Brain microvascular endothelial cell (primary cell): ENCODE measurements around the gene SHROOM3.

Source experiments
- DNase-seq: peaks from one replicate; pipeline ENCODE4 v3.0.0-alpha.2; 2020
- H3K27ac ChIP-seq: fragments of 250-450 bp; sonication (Bioruptor Pico); 2 replicates; pipeline ENCODE4 v1.5.1; 2020; ENCODE audit warnings: mild to moderate bottlenecking, moderate library complexity
- H3K27me3 ChIP-seq: fragments of 250-450 bp; sonication (Bioruptor Pico); replicated peaks from 2 replicates; pipeline ENCODE4 v1.5.1; 2020; ENCODE audit warnings: mild to moderate bottlenecking
- H3K36me3 ChIP-seq: fragments of 250-450 bp; sonication (Bioruptor Pico); replicated peaks from 2 replicates; pipeline ENCODE4 v1.5.1; 2020; ENCODE audit warnings: mild to moderate bottlenecking
- H3K4me3 ChIP-seq: 2 replicates; pipeline ENCODE4 v1.5.1; 2011; ENCODE audit warnings: low read depth, mild to moderate bottlenecking, control low read depth, low read length, moderate library complexity
- in situ Hi-C: cut with HindIII; loops from 2 replicates; pipeline ENCODE4 v1.10.0; 2017; ENCODE audit warnings: low sequenced_read_pairs, low pct_ligation_motif_present
- TF ChIP-seq, protein P1 (sequence below): IDR thresholded peaks from 2 replicates; pipeline ENCODE4 v1.5.1; 2011; ENCODE audit warnings: low read depth, mild to moderate bottlenecking, moderate library complexity, low read length, control low read depth, inconsistent platforms; ENCODE audit errors: missing control alignments

Gene SHROOM3

DNA sequence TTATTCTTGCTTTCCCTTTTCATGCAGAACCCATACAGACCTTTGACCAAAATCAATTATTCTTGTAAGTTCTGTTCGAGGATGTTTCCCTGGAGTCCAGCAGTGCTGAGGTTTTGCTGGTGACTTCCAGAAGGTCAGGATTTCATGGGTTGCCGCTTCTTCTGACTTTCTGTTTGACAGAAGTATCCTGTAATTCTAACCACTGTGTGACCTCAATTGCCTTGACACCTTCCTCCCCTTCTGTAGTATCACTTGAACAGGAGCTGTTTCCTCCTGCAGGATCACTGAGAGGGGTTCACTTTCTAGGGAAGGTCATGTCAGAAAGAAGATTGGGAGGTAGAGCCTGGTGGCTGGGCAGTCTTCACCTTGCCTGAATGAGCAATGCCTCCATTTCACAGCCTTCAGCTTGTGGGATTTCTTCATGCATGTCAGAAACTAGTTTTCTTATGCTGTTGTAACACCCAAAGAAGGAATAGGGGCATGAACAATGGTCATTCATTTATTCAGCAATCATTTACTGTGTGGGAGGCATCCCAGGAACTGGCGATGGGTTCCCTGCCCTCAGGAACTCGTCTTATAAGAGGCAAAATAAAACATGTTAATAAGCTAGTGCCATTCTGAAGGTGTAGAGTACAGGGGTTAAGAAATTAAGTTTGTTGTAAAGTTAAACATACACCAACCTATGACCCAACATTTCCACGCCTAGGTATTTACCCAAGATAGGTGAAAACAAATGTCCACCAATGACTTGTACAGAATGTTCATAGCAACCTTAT lies 257.0 kb downstream of the SHROOM3 start:
- no peak for DNase-seq
- no peaks in the 10 kb centered on the region for H3K27me3 ChIP-seq
- TF ChIP-seq, protein P1, sequence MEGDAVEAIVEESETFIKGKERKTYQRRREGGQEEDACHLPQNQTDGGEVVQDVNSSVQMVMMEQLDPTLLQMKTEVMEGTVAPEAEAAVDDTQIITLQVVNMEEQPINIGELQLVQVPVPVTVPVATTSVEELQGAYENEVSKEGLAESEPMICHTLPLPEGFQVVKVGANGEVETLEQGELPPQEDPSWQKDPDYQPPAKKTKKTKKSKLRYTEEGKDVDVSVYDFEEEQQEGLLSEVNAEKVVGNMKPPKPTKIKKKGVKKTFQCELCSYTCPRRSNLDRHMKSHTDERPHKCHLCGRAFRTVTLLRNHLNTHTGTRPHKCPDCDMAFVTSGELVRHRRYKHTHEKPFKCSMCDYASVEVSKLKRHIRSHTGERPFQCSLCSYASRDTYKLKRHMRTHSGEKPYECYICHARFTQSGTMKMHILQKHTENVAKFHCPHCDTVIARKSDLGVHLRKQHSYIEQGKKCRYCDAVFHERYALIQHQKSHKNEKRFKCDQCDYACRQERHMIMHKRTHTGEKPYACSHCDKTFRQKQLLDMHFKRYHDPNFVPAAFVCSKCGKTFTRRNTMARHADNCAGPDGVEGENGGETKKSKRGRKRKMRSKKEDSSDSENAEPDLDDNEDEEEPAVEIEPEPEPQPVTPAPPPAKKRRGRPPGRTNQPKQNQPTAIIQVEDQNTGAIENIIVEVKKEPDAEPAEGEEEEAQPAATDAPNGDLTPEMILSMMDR, result no peak

GRCh38 chr4:76692761-76693160 lies 257.7 kb downstream of the SHROOM3 start:
- TF ChIP-seq, protein P1, result no peak
- Histone ChIP-seq H3K4me3 (no peak overlapping the region), H3K36me3 (no peaks in the 10 kb centered on the region), H3K27ac (no peak overlapping the region), H3K27me3 (no peaks in the 10 kb centered on the region)
- DNase-seq, result no peak
- in situ Hi-C loops, result no loop called here

More for the DNA sequence above, 257.0 kb downstream of the SHROOM3 start:
- no peak overlapping the region for H3K27ac ChIP-seq
- no peaks in the 10 kb centered on the region for H3K36me3 ChIP-seq
- in situ Hi-C loops, result no loop called here
- H3K4me3 ChIP-seq, result no peak overlapping the region

DNA sequence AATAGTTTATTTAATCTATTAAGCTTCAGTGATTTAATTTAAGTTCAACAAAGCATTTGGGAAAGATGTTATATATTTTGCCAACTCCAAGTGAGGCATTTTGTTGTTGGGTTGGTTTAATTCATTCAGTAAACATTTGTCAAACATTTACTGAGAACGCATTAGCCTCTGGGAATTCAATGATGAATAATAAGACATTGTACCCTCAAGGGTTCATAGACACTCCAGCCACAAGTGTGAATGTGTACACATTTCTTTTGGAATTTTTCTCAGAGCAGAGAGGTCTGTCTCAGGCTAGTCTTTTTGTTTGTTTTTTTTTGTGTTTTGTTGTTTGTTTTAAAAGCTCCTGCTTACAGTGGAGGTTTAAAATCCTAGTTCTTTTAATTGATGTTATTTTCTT lies 259.0 kb downstream of the SHROOM3 start:
- Histone ChIP-seq H3K27me3 (no peaks in the 10 kb centered on the region), H3K36me3 (no peaks in the 10 kb centered on the region), H3K4me3 (no peak overlapping the region), H3K27ac (no peak overlapping the region)
- in situ Hi-C loops, result no loop called here
- DNase-seq, result no peak
- TF ChIP-seq, protein P1, result no peak

DNA sequence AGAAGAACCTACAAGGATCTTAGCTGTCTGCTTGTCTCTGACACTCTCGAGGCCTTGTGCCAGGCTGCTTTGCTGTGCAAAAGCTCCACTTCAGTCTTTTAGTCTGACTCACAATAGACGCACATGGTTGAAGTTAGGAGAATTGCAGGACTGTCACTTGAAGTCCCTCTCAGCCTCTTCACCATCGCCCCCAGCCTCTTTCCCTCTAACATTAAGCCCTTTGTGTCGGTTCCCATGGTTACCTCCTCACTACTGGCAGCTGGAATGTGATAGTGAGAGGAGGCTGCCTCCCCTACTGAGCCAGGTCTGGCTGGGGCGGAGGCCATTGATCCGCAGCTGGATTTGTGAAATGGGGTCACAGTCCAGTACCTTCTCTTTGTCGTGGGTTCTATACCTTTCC lies 261.1 kb downstream of the SHROOM3 start:
- H3K27ac ChIP-seq, result no peak overlapping the region
- H3K36me3 ChIP-seq, result no peaks in the 10 kb centered on the region
- DNase-seq, result no peak
- in situ Hi-C loops, result no loop called here
- no peaks in the 10 kb centered on the region for H3K27me3 ChIP-seq
- no peak overlapping the region for H3K4me3 ChIP-seq
- TF ChIP-seq, protein P1, result no peak

DNA sequence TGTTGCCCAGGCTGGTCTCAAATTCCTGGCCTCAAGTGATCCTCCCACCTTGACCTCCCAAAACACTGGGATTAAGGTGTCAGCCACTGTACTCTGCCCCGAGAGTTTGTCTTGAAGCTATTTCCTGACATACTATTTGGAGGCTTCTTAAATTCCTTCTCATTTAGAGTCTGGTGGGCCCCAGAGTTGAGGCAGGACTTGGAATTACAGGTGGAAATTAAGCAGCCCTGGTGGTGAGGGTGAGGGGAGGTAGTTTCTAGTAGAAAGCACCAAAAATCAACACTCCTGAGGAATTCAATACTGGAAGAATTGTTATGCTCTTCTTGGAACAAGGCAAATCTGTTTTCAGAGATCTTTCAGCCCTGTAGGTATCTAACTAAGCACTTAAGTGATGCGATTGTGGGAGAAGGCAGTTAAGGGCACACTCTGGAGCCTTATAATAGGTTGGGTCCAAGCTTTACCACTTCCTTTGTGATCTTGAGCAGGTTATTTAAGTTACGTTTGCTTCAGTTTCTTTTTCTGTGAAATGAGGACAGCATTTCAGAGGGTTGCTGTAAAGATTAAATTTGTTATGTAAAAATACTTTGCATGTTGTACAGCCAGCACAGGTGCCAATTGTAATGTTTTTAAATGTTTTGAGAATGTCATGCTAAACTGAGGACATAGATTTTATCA lies 262.2 kb downstream of the SHROOM3 start:
- Histone ChIP-seq H3K27me3 (no peaks in the 10 kb centered on the region), H3K27ac (no peak overlapping the region), H3K36me3 (no peaks in the 10 kb centered on the region), H3K4me3 (no peak overlapping the region)
- DNase-seq, result no peak
- TF ChIP-seq, protein P1, result no peak
- in situ Hi-C loops, result no loop called here
